H1 (cell line): Measurements from ENCODE around the gene OR8B12. TPM values are rescaled to one million over a fixed set of nuclear protein-coding genes. Genes with fewer than 3 reads are reported as not detected.

Experiments
- CTCF ChIA-PET: fragments of 300-600 bp; sonication (Branson Sonifier 250); formaldehyde crosslinking; loops from one replicate; lab custom pipeline; 2021; ENCODE audit not compliant: partially characterized antibody; lab: Charles Lee
- POLR2A ChIA-PET: fragments of 300-600 bp; sonication (Branson Sonifier 250); formaldehyde crosslinking; loops from one replicate; lab custom pipeline; 2021; ENCODE audit warnings: inconsistent platforms; ENCODE audit not compliant: partially characterized antibody; lab: Charles Lee
- DNase-seq, 2 experiments: peaks; one replicate each; pipeline versions ENCODE4 v3.0.0 to v3.0.0-alpha.2; 2010 to 2022; ENCODE audit warnings: low spot score in 2 of 2, low read depth in 1 of 2, mixed read lengths in 1 of 2
- FAIRE-seq: peaks from 2 replicates; lab custom pipeline; 2011; peaks lifted over from hg19 to GRCh38; lab: Jason Lieb, UNC
- H2AFZ ChIP-seq: 2 replicates; pipeline ENCODE4 v1.8.1; 2012; ENCODE audit warnings: low read length, inconsistent platforms
- H2AK5ac ChIP-seq: 2 replicates; pipeline ENCODE4 v1.6.1; 2013; ENCODE audit warnings: low read depth, low read length
- H2BK120ac ChIP-seq: replicated peaks from 2 replicates; pipeline ENCODE3; 2013; ENCODE audit warnings: low read depth, low read length, inconsistent platforms
- H2BK12ac ChIP-seq: 2 replicates; pipeline ENCODE4 v1.6.1; 2013; ENCODE audit warnings: low read depth, low read length
- H2BK15ac ChIP-seq: 2 replicates; pipeline ENCODE4 v1.6.1; 2013; ENCODE audit warnings: low read length
- H2BK20ac ChIP-seq: 2 replicates; pipeline ENCODE4 v1.6.1; 2013; ENCODE audit warnings: low read length
- H2BK5ac ChIP-seq: 2 replicates; pipeline ENCODE4 v1.6.1; 2013; ENCODE audit warnings: low read depth, low read length
- H3K14ac ChIP-seq: 2 replicates; pipeline ENCODE4 v1.6.1; 2013; ENCODE audit warnings: inconsistent platforms; ENCODE audit not compliant: insufficient read length
- H3K18ac ChIP-seq: 2 replicates; pipeline ENCODE4 v1.6.1; 2013; ENCODE audit warnings: low read length; ENCODE audit errors: extremely low read depth
- H3K23ac ChIP-seq: 2 replicates; pipeline ENCODE4 v1.6.1; 2013; ENCODE audit warnings: inconsistent platforms; ENCODE audit not compliant: insufficient read length
- H3K23me2 ChIP-seq: 2 replicates; pipeline ENCODE4 v1.6.1; 2013; ENCODE audit warnings: low read depth, low read length
- H3K27ac ChIP-seq: 2 replicates; pipeline ENCODE4 v1.6.1; 2011; ENCODE audit warnings: low read depth, low read length, inconsistent platforms
- H3K27me3 ChIP-seq, 4 experiments: replicated peaks in 1 of 4; 1 replicate in 1 of 4; 2 replicates in 3 of 4; pipeline versions ENCODE4 v1.6.1 to v1.8.1; 2011 to 2013; ENCODE audit warnings: low read length in 3 of 4, mild to moderate bottlenecking in 3 of 4, inconsistent platforms in 2 of 4, mixed read lengths in 2 of 4, moderate library complexity in 1 of 4; ENCODE audit not compliant: control insufficient read depth in 3 of 4, insufficient read depth in 3 of 4; ENCODE audit errors: extremely low read depth in 1 of 4
- H3K36me3 ChIP-seq, 4 experiments: 2 replicates each; pipeline versions ENCODE4 v1.6.1 to v1.8.1; 2011 to 2013; ENCODE audit warnings: mild to moderate bottlenecking in 4 of 4, low read length in 3 of 4, moderate library complexity in 2 of 4, control low read depth in 1 of 4, inconsistent platforms in 1 of 4; ENCODE audit not compliant: insufficient read depth in 4 of 4, control insufficient read depth in 2 of 4
- H3K4ac ChIP-seq: replicated peaks from 2 replicates; pipeline ENCODE3; 2013; ENCODE audit warnings: low read length, low read depth, mixed read lengths, inconsistent platforms; ENCODE audit not compliant: insufficient read length
- H3K4me1 ChIP-seq, 4 experiments: replicated peaks in 1 of 4; 1 replicate in 1 of 4; 2 replicates in 3 of 4; pipeline versions ENCODE4 v1.6.1 to v1.8.1; 2011 to 2013; ENCODE audit warnings: low read length in 3 of 4, inconsistent platforms in 2 of 4, mixed read lengths in 1 of 4; ENCODE audit not compliant: insufficient read depth in 4 of 4, control insufficient read depth in 3 of 4
- H3K4me2 ChIP-seq, 2 experiments: 2 replicates each; pipeline versions ENCODE4 v1.6.1 to v1.8.1; 2011 to 2013; ENCODE audit warnings: low read depth in 2 of 2, low read length in 2 of 2, control low read depth in 1 of 2, inconsistent platforms in 1 of 2, mild to moderate bottlenecking in 1 of 2; ENCODE audit not compliant: insufficient read depth in 1 of 2
- H3K4me3 ChIP-seq, 4 experiments: fragments of 200-600, 300-600 bp in 1 of 4; sonication (generic), shearing (Covaris generic), sonication (Bioruptor Twin) in 1 of 4; 2 replicates each; pipeline versions ENCODE4 v1.5.1 to v1.8.1; 2011 to 2016; ENCODE audit warnings: low read length in 4 of 4, low read depth in 3 of 4, control low read depth in 2 of 4, inconsistent platforms in 2 of 4, mild to moderate bottlenecking in 2 of 4, mixed read lengths in 1 of 4, moderate library complexity in 1 of 4; ENCODE audit not compliant: insufficient read depth in 2 of 4; ENCODE audit errors: extremely low read depth in 1 of 4
- H3K56ac ChIP-seq: replicated peaks from 2 replicates; pipeline ENCODE3; 2013; ENCODE audit warnings: low read depth, mild to moderate bottlenecking, mixed read lengths, low read length, inconsistent platforms; ENCODE audit not compliant: insufficient read length
- H3K79me1 ChIP-seq: 2 replicates; pipeline ENCODE4 v1.6.1; 2013; ENCODE audit warnings: low read depth, low read length, control low read depth
- H3K79me2 ChIP-seq, 2 experiments: 2 replicates each; pipeline versions ENCODE4 v1.6.1 to v1.8.1; 2012 to 2013; ENCODE audit warnings: low read length in 2 of 2, mild to moderate bottlenecking in 2 of 2, inconsistent platforms in 1 of 2; ENCODE audit not compliant: insufficient read depth in 2 of 2, control insufficient read depth in 1 of 2
- H3K9ac ChIP-seq, 4 experiments: replicated peaks in 1 of 4; 1 replicate in 1 of 4; 2 replicates in 3 of 4; pipeline versions ENCODE4 v1.6.1 to v1.8.1; 2011 to 2013; ENCODE audit warnings: low read depth in 3 of 4, low read length in 3 of 4, control low read depth in 2 of 4, mild to moderate bottlenecking in 2 of 4, moderate library complexity in 2 of 4, inconsistent platforms in 1 of 4; ENCODE audit errors: extremely low read depth in 1 of 4
- H3K9me3 ChIP-seq, 2 experiments: 2 replicates each; pipeline versions ENCODE4 v1.6.1 to v1.8.1; 2012 to 2013; ENCODE audit warnings: mild to moderate bottlenecking in 2 of 2, moderate library complexity in 2 of 2, control low read depth in 1 of 2, inconsistent platforms in 1 of 2, low read depth in 1 of 2, low read length in 1 of 2, mixed read lengths in 1 of 2; ENCODE audit not compliant: insufficient read depth in 2 of 2
- H4K20me1 ChIP-seq, 2 experiments: replicated peaks in 1 of 2; 2 replicates each; pipeline versions ENCODE3 to v1.8.1; 2011 to 2013; ENCODE audit warnings: inconsistent platforms in 2 of 2, low read length in 2 of 2, mild to moderate bottlenecking in 1 of 2; ENCODE audit not compliant: insufficient read depth in 2 of 2, control insufficient read depth in 1 of 2
- H4K5ac ChIP-seq: 2 replicates; pipeline ENCODE4 v1.6.1; 2013; ENCODE audit warnings: low read length, low read depth, mixed read lengths, inconsistent platforms; ENCODE audit not compliant: insufficient read length
- H4K8ac ChIP-seq: 2 replicates; pipeline ENCODE4 v1.8.0; 2013; ENCODE audit warnings: mild to moderate bottlenecking, moderate library complexity, low read length, inconsistent platforms; ENCODE audit not compliant: insufficient read depth; ENCODE audit errors: extremely low read depth
- H4K91ac ChIP-seq: replicated peaks from 2 replicates; pipeline ENCODE3; 2013; ENCODE audit warnings: low read length, mixed read lengths, inconsistent platforms; ENCODE audit not compliant: insufficient read length
- BCL11A ChIP-seq, 2 experiments: IDR thresholded peaks; one replicate each; pipeline ENCODE4 v1.6.1; 2011; ENCODE audit warnings: low read depth in 2 of 2, low read length in 2 of 2, mild to moderate bottlenecking in 2 of 2
- EZH2 ChIP-seq: fragments of 200-600 bp; sonication (generic); IDR thresholded peaks from 2 replicates; pipeline ENCODE4 v1.7.1; 2012; ENCODE audit warnings: low read depth, mild to moderate bottlenecking, moderate library complexity, low read length, inconsistent platforms; ENCODE audit not compliant: severe bottlenecking
- NRF1 ChIP-seq: IDR thresholded peaks from 2 replicates; pipeline ENCODE4 v1.6.1; 2011; ENCODE audit warnings: mild to moderate bottlenecking, low read depth, low read length, improper control_type of control experiment
- POU5F1 ChIP-seq: IDR thresholded peaks from 2 replicates; pipeline ENCODE4 v1.6.1; 2011; ENCODE audit warnings: low read depth, mild to moderate bottlenecking, low read length, moderate library complexity
- RAD21 ChIP-seq, 2 experiments: IDR thresholded peaks in 1 of 2; conservative IDR thresholded peaks in 1 of 2; 2 replicates each; pipeline ENCODE4 v1.6.1; 2011; ENCODE audit warnings: low read depth in 2 of 2, low read length in 2 of 2, improper control_type of control experiment in 1 of 2, inconsistent platforms in 1 of 2, mild to moderate bottlenecking in 1 of 2, moderate library complexity in 1 of 2
- RXRA ChIP-seq: IDR thresholded peaks from 2 replicates; pipeline ENCODE4 v1.6.1; 2011; ENCODE audit warnings: low read depth, mild to moderate bottlenecking, low read length, moderate library complexity; ENCODE audit not compliant: insufficient read depth
- SIX5 ChIP-seq: IDR thresholded peaks from 2 replicates; pipeline ENCODE4 v1.6.1; 2011; ENCODE audit warnings: mild to moderate bottlenecking, low read depth, low read length
- SP4 ChIP-seq: IDR thresholded peaks from 2 replicates; pipeline ENCODE4 v1.6.1; 2012; ENCODE audit warnings: low read length, inconsistent platforms
- SRF ChIP-seq: IDR thresholded peaks from 2 replicates; pipeline ENCODE4 v1.6.1; 2011; ENCODE audit warnings: mild to moderate bottlenecking, low read depth, low read length, moderate library complexity
- TBP ChIP-seq: IDR thresholded peaks from 2 replicates; pipeline ENCODE4 v1.6.1; 2011; ENCODE audit warnings: low read depth, low read length, improper control_type of control experiment
- TCF12 ChIP-seq: IDR thresholded peaks from 2 replicates; pipeline ENCODE4 v1.6.1; 2011; ENCODE audit warnings: low read depth, mild to moderate bottlenecking, low read length
- TEAD4 ChIP-seq: IDR thresholded peaks from 2 replicates; pipeline ENCODE4 v1.6.1; 2012; ENCODE audit warnings: low read depth, low read length, inconsistent platforms, mixed read lengths
- WGBS, 2 experiments: shearing (Covaris generic) in 1 of 2; methylation state at CpG; one replicate each; pipeline versions ENCODE4 v1.1.6 to v1.1.7; 2013 to 2015; ENCODE audit warnings: low lambda C conversion rate in 2 of 2, mixed read lengths in 2 of 2, inconsistent platforms in 1 of 2, low coverage in 1 of 2, missing lambda C conversion rate in 1 of 2; ENCODE audit not compliant: insufficient replicate concordance in 2 of 2, insufficient coverage in 1 of 2, insufficient read length in 1 of 2; ENCODE audit errors: extremely low coverage in 1 of 2, missing lambda C conversion rate in 1 of 2; 5-methylcytosine and 5-hydroxymethylcytosine counted together
- polyA plus RNA-seq, 7 experiments: library from polyadenylated mRNA; depleted of rRNA in 3 of 7; stranded (reverse) in 5 of 7; unstranded in 2 of 7; fragments of >200 nt in 5 of 7; fragments of 200-250 nt in 2 of 7; gene quantifications; 1 replicate in 5 of 7; 2 replicates in 1 of 7; 4 replicates in 1 of 7; pipeline versions ENCODE4 v1.2.1 to v1.2.3, GENCODE V29; 2011 to 2013; ENCODE audit warnings: missing spikeins in 2 of 7, mixed read lengths in 2 of 7
- total RNA-seq: library from RNA; stranded (reverse); fragmentation: NEBNext Ultra II Directional; extraction: Animal tissue kit (Norgen Biotek cat#: 25700); gene quantifications from 2 replicates; pipeline ENCODE4 v1.2.1, GENCODE V29; 2021
- TF ChIP-seq, protein P1 (sequence below), 3 experiments: IDR thresholded peaks; 1 replicate in 2 of 3; 2 replicates in 1 of 3; pipeline versions ENCODE4 v1.5.1 to v1.6.1; 2011; ENCODE audit warnings: low read length in 3 of 3, mild to moderate bottlenecking in 3 of 3, inconsistent platforms in 2 of 3, low read depth in 1 of 3, moderate library complexity in 1 of 3; ENCODE audit not compliant: insufficient read depth in 1 of 3; ENCODE audit errors: control extremely low read depth in 1 of 3

The OR8B12 gene
- total and polyA plus RNA-seq, 2 of the 8 experiments (the other 6 are each of a cell fraction or from before 2014, with no cell fraction given): not detected

DNA sequence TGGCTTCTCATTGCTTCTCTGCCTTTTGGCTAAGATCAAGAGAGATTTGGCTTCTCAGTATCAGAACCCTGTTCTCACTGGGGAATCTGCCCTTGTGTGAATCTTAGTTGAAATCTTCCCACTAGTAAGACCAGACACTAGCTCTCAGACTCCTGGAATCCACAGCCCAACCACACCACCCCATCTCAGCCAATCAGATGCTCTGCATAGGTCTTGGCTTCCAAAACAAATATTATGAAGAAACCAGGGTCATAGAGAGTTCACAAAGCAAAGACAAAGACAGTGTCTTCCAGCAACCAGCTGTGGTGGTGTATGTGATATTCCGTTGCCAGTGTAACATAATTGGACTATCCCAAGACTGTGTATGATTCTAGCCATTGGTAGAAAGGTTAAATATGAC is 5.4 kb downstream of the OR8B12 start:
- no peaks in the 10 kb centered on the region for H3K9me3 ChIP-seq
- H3K14ac ChIP-seq: no peak overlapping the region
- H4K5ac ChIP-seq: no peak overlapping the region
- H4K8ac ChIP-seq: no peak overlapping the region
- H3K79me2 ChIP-seq: no peaks in the 10 kb centered on the region
- H3K27ac ChIP-seq: no peak overlapping the region
- CTCF ChIA-PET: no interaction called here
- H3K23me2 ChIP-seq: no peaks in the 10 kb centered on the region
- no peaks in the 10 kb centered on the region for H3K79me1 ChIP-seq
- POLR2A ChIA-PET: no interaction called here
- no peak overlapping the region for H2BK12ac ChIP-seq
- no peak overlapping the region for H3K4ac ChIP-seq
- H2BK120ac ChIP-seq: no peak overlapping the region
- H3K36me3 ChIP-seq: no peaks in the 10 kb centered on the region
- no peak overlapping the region for H3K18ac ChIP-seq
- no peak overlapping the region for H3K4me2 ChIP-seq
- no peak overlapping the region for H3K23ac ChIP-seq
- H3K9ac ChIP-seq: no peak overlapping the region
- no peaks in the 10 kb centered on the region for H3K27me3 ChIP-seq
- 94% methylated on average over 1 of the region's 1 CpG; no CpG with 5 or more reads in 1 of the 2 experiments for WGBS, 2 experiments
- H4K91ac ChIP-seq: no peak overlapping the region
- no peak for DNase-seq
- H2AK5ac ChIP-seq: no peak overlapping the region
- H2AFZ ChIP-seq: no peak overlapping the region
- H2BK15ac ChIP-seq: no peak overlapping the region
- H2BK20ac ChIP-seq: no peak overlapping the region
- H3K4me3 ChIP-seq: no peak overlapping the region
- H3K4me1 ChIP-seq: peaks cover 0 to 5% (median under 1%) of the 10 kb centered on the region in 4 experiments; a peak in 4 of 7 replicates
- H4K20me1 ChIP-seq: no peaks in the 10 kb centered on the region
- no peak overlapping the region for H3K56ac ChIP-seq
- FAIRE-seq: no peak
- H2BK5ac ChIP-seq: no peak overlapping the region
- TF ChIP-seq TCF12: no peak
- TF ChIP-seq RAD21 (IDR thresholded peaks at IDR 0.05 in 1 of 2, conservative IDR thresholded peaks at IDR 0.05 in 1 of 2; ENCODE audit: low read depth in 2 of 2, low read length in 2 of 2): no peak
- no peak for TF ChIP-seq POU5F1
- no peak for TF ChIP-seq EZH2
- no peak for TF ChIP-seq TEAD4
- no peak for TF ChIP-seq BCL11A (IDR thresholded peaks at IDR 0.05; ENCODE audit: low read depth in 2 of 2, low read length in 2 of 2)
- TF ChIP-seq SRF: no peak
- no peak for TF ChIP-seq NRF1
- no peak for TF ChIP-seq SIX5
- TF ChIP-seq SP4: no peak
- TF ChIP-seq RXRA: no peak
- TF ChIP-seq TBP: no peak
- TF ChIP-seq, protein P1, sequence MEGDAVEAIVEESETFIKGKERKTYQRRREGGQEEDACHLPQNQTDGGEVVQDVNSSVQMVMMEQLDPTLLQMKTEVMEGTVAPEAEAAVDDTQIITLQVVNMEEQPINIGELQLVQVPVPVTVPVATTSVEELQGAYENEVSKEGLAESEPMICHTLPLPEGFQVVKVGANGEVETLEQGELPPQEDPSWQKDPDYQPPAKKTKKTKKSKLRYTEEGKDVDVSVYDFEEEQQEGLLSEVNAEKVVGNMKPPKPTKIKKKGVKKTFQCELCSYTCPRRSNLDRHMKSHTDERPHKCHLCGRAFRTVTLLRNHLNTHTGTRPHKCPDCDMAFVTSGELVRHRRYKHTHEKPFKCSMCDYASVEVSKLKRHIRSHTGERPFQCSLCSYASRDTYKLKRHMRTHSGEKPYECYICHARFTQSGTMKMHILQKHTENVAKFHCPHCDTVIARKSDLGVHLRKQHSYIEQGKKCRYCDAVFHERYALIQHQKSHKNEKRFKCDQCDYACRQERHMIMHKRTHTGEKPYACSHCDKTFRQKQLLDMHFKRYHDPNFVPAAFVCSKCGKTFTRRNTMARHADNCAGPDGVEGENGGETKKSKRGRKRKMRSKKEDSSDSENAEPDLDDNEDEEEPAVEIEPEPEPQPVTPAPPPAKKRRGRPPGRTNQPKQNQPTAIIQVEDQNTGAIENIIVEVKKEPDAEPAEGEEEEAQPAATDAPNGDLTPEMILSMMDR (IDR thresholded peaks at IDR 0.05; ENCODE audit: control extremely low read depth in 1 of 3, insufficient read depth in 1 of 3, low read depth in 1 of 3, low read length in 3 of 3): no peak
